Measurements from ENCODE around the gene RNF217. TPM values are rescaled to one million over a fixed set of nuclear protein-coding genes. Genes with fewer than 3 reads are reported as not detected.

Gene RNF217
- total RNA-seq, 1 donor: 24.9 TPM

DNA sequence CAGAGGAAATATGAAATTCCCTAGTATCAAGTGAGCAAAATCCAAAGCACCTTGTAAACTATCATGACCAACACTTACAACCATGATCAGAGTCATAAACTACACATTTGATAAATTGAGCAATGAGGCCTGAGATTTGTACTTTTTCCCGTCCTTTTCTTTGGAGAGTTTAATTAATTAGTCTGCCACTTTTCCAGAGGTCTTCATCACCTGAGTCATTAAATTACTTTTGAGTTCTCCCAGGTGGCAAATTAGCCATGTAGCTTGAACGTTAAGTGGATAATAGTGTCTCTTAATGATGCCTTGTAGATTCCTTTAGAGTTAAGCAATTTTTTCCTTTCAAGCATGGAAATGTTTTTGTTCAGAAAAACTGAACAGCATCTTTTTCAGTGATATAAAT, 75.6 kb downstream of the RNF217 start:
- DNase-seq (ENCODE audit: low read depth): no peak
- TF ChIP-seq, protein P1, sequence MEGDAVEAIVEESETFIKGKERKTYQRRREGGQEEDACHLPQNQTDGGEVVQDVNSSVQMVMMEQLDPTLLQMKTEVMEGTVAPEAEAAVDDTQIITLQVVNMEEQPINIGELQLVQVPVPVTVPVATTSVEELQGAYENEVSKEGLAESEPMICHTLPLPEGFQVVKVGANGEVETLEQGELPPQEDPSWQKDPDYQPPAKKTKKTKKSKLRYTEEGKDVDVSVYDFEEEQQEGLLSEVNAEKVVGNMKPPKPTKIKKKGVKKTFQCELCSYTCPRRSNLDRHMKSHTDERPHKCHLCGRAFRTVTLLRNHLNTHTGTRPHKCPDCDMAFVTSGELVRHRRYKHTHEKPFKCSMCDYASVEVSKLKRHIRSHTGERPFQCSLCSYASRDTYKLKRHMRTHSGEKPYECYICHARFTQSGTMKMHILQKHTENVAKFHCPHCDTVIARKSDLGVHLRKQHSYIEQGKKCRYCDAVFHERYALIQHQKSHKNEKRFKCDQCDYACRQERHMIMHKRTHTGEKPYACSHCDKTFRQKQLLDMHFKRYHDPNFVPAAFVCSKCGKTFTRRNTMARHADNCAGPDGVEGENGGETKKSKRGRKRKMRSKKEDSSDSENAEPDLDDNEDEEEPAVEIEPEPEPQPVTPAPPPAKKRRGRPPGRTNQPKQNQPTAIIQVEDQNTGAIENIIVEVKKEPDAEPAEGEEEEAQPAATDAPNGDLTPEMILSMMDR (IDR thresholded peaks at IDR 0.05; ENCODE audit: insufficient read depth, low read length): no peak
- no peak overlapping the region for H3K4me3 ChIP-seq (ENCODE audit: low read depth, low read length)

DNA sequence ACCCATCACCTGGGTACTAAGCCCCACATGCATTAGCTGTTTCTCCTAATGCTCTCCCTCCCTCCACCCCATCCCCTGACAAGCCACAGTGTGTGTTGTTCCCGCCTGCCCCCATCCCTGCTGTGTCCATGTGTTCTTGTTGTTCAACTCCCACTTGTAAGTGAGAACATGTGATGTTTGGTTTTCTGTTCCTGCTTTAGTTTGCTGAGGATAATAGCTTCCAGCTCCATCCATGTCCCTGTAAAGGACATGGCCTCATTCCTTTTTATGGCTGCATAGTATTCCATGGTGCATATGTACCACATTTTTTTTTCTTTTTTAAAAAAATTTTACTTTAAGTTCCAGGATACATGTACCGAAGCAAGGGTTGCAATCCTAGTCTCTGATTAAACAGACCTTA, 76.7 kb downstream of the RNF217 start:
- H3K4me3 ChIP-seq (ENCODE audit: low read depth, low read length): no peak overlapping the region
- TF ChIP-seq, protein P1 (IDR thresholded peaks at IDR 0.05; ENCODE audit: insufficient read depth, low read length): no peak
- DNase-seq (ENCODE audit: low read depth): no peak

DNA sequence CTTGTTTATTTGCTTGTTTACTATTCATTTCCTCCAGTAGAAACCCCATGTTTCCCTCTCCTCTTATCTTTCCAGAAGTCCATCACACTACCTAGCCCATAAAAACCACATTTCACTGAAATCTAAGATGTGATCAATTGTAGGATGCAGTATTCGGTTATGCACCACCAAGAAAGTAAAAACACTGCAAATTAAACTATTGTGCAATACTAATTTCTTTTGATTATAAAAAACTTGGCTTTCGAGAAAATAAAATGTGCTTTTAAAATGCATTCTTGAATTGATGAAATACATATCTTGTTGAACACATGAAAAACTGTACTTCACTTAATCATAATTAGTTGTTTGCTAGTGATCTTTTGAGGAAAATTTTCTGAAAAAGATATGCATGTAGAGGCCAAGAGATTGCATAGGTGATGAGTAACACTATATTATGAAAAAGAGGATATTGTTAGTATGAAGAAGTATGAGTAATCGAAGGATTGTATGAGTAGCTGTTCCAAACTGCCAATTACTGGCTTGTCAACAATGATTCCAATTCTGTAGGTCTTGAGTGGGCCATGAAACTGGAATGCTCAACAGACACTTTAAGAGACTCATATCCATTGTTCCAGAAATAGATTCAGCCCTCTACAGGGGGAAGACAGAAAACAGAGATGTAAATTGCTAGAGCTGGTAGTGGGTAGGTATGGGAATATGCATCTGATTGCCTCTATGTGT, 79.7 kb downstream of the RNF217 start:
- peak; percentile 66 for DNase-seq (ENCODE audit: low read depth)
- TF ChIP-seq, protein P1 (IDR thresholded peaks at IDR 0.05; ENCODE audit: insufficient read depth, low read length): peak; percentile 16
- no peak overlapping the region for H3K4me3 ChIP-seq (ENCODE audit: low read depth, low read length)

DNA sequence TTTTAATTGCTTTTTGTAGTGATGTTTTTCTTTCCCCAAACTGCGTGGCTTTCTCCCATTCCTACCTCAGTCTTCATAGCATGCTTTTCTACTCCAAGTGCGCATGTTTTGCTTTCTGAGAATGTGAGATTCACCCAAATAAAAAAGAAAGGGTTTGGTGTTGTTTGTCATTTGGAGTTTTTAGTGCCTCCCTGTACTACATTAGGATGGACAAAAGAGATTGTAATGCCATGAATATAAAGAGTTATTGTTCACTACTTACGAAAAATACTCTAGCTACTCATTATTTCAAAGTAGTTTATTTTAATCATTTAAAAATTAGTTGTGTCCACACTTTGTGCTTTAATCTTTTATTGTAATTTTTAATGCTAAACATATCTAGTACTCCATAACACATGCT, 81.8 kb downstream of the RNF217 start:
- TF ChIP-seq, protein P1 (IDR thresholded peaks at IDR 0.05; ENCODE audit: insufficient read depth, low read length): no peak
- no peak for DNase-seq (ENCODE audit: low read depth)
- H3K4me3 ChIP-seq (ENCODE audit: low read depth, low read length): no peak overlapping the region

DNA sequence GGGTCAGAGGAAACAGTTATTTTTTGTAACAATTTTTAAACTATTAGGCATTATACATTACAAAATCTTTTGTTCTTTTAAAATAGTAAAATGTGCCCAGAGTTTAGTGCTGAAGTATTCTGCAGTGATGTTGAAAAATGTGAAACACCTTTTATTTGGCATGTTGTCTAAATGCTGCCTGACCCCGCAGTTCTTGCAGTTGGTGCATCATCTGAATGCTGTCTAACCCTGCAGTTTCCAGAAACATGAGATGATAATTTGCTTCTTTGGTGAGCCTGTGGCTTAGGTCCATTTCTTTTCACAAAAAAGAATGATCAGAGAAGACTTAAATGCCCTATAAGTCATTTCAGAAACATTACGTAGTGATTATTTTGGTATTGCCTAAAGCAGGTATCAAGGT, 82.4 kb downstream of the RNF217 start:
- H3K4me3 ChIP-seq (ENCODE audit: low read depth, low read length): no peak overlapping the region
- no peak for DNase-seq (ENCODE audit: low read depth)
- TF ChIP-seq, protein P1 (IDR thresholded peaks at IDR 0.05; ENCODE audit: insufficient read depth, low read length): no peak

DNA sequence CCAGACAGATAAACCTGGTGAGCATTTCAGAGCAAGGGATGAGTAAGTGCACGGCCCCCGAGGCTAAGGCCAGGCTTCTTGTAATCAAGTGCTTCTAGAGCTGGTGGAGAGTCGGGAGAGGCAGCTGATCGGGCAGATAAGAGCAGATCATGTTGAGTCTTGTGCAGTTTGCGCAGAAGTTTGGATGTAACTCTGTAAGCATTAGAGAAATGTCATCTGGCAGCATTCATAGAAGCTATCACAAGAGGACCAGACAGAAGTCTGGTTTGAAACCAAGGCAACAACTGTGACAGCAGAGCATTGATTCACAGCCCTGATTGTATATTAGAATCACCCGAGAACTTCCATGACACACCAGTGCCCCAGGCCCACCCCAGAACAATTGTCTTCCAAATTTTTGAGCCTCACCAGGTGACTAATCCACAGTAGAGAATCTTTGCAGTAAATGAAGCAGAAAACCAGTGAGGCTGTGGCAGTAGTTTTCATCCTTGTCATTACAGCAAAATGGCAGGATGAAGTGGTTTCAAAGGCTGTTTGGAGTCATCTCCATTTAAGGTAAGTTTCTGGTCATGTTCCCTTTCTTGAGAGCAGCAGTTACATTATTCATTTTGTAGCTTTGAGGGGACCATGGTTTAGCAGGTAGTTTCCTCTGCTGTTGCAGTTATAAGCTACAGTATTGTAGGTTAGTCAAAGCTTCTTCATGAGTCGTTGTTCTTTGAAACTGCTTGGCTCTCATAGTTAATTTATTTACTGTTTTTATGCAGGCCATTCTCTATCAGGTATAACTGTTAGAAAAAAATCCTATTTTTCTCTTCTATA, 84.1 kb downstream of the RNF217 start:
- no peak overlapping the region for H3K4me3 ChIP-seq (ENCODE audit: low read depth, low read length)
- TF ChIP-seq, protein P1 (IDR thresholded peaks at IDR 0.05; ENCODE audit: insufficient read depth, low read length): no peak
- DNase-seq (ENCODE audit: low read depth): no peak
